OCI-LY3 (cell line): ENCODE measurements around the gene DR1.

ENCODE experiments used
- H2AFZ ChIP-seq: fragments of 200-600, 300-600 bp; shearing (Covaris generic); 2 replicates; pipeline ENCODE4 v1.6.0; 2014; ENCODE audit warnings: antibody characterized with exemption, low read depth, low read length
- H3K27ac ChIP-seq: fragments of 200-600, 300-600 bp; sonication (generic); 2 replicates; pipeline ENCODE4 v1.5.1; 2014; ENCODE audit warnings: mild to moderate bottlenecking, low read length, moderate library complexity, mixed read lengths
- H3K27me3 ChIP-seq: fragments of 200-600, 300-600 bp; sonication (generic); 2 replicates; pipeline ENCODE4 v1.6.1; 2014; ENCODE audit warnings: low read depth, low read length, mixed read lengths
- H3K36me3 ChIP-seq: fragments of 200-600, 300-600 bp; sonication (generic); replicated peaks from 2 replicates; pipeline ENCODE3; 2014; ENCODE audit warnings: low read depth, low read length, mixed read lengths
- H3K4me1 ChIP-seq: fragments of 300-600, 200-600 bp; sonication (generic); 2 replicates; pipeline ENCODE4 v1.6.1; 2014; ENCODE audit warnings: low read length, mixed read lengths
- H3K4me2 ChIP-seq: fragments of 200-600, 300-600 bp; sonication (generic); 2 replicates; pipeline ENCODE4 v1.6.1; 2014; ENCODE audit warnings: low read length, mixed read lengths
- H3K4me3 ChIP-seq: fragments of 300-600, 200-600 bp; sonication (generic); 2 replicates; pipeline ENCODE4 v1.5.1; 2014; ENCODE audit warnings: antibody characterized with exemption, mild to moderate bottlenecking, low read length, moderate library complexity
- H3K79me2 ChIP-seq: fragments of 300-600, 200-600 bp; shearing (Covaris generic); 2 replicates; pipeline ENCODE4 v1.6.1; 2014; ENCODE audit warnings: mild to moderate bottlenecking, low read length, mixed read lengths
- H3K9ac ChIP-seq: fragments of 300-600, 200-600 bp; shearing (Covaris generic); 2 replicates; pipeline ENCODE4 v1.6.0; 2014; ENCODE audit warnings: mild to moderate bottlenecking, low read length, moderate library complexity
- H3K9me3 ChIP-seq: fragments of 200-600, 300-600 bp; shearing (Covaris generic); 2 replicates; pipeline ENCODE4 v1.6.1; 2014; ENCODE audit warnings: low read length, mixed read lengths; ENCODE audit not compliant: insufficient read depth
- H4K20me1 ChIP-seq: fragments of 200-600, 300-600 bp; sonication (generic); 2 replicates; pipeline ENCODE4 v1.6.1; 2016; ENCODE audit warnings: low read length, mixed read lengths; ENCODE audit not compliant: insufficient read depth
- EZH2phosphoT487 ChIP-seq: fragments of 200-600 bp; shearing (Covaris generic); IDR thresholded peaks from 2 replicates; pipeline ENCODE4 v1.6.1; 2018; ENCODE audit warnings: antibody characterized with exemption, mixed run types, low read depth
- TF ChIP-seq, protein P1 (sequence below): fragments of 200-600, 300-600 bp; sonication (generic); IDR thresholded peaks from 2 replicates; pipeline ENCODE4 v1.5.1; 2014; ENCODE audit warnings: antibody characterized with exemption, low read length, low read depth

Gene DR1

DNA sequence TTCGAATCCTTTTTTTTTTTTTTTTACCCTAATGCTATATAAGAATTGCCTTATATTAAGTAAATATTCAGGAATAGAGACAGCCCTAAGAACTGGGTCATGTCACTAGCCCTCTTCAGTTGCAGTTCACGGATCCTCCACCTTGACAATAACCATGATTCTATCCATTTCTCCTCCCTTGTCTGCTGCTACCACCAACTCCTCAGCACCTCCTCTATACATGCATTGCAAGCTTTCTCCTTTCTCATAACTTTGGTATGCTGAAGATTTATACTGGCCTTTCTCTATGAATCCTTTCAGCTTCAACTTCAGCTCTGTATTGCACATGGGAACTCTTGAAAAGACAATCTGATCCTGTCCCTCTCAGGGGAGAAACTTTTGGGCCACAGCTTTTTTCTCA is 14.3 kb upstream of the DR1 start:
- H3K9me3 ChIP-seq: no peaks in the 10 kb centered on the region
- H3K79me2 ChIP-seq: no peaks in the 10 kb centered on the region
- no peak overlapping the region for H3K27ac ChIP-seq
- no peaks in the 10 kb centered on the region for H4K20me1 ChIP-seq
- TF ChIP-seq EZH2phosphoT487: no peak
- TF ChIP-seq, protein P1, sequence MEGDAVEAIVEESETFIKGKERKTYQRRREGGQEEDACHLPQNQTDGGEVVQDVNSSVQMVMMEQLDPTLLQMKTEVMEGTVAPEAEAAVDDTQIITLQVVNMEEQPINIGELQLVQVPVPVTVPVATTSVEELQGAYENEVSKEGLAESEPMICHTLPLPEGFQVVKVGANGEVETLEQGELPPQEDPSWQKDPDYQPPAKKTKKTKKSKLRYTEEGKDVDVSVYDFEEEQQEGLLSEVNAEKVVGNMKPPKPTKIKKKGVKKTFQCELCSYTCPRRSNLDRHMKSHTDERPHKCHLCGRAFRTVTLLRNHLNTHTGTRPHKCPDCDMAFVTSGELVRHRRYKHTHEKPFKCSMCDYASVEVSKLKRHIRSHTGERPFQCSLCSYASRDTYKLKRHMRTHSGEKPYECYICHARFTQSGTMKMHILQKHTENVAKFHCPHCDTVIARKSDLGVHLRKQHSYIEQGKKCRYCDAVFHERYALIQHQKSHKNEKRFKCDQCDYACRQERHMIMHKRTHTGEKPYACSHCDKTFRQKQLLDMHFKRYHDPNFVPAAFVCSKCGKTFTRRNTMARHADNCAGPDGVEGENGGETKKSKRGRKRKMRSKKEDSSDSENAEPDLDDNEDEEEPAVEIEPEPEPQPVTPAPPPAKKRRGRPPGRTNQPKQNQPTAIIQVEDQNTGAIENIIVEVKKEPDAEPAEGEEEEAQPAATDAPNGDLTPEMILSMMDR: no peak
- H3K4me3 ChIP-seq: no peak overlapping the region
- H3K4me1 ChIP-seq: peaks cover 23% of the 10 kb centered on the region
- no peak overlapping the region for H2AFZ ChIP-seq
- no peak overlapping the region for H3K4me2 ChIP-seq
- no peaks in the 10 kb centered on the region for H3K27me3 ChIP-seq
- H3K36me3 ChIP-seq: no peaks in the 10 kb centered on the region
- no peak overlapping the region for H3K9ac ChIP-seq

DNA sequence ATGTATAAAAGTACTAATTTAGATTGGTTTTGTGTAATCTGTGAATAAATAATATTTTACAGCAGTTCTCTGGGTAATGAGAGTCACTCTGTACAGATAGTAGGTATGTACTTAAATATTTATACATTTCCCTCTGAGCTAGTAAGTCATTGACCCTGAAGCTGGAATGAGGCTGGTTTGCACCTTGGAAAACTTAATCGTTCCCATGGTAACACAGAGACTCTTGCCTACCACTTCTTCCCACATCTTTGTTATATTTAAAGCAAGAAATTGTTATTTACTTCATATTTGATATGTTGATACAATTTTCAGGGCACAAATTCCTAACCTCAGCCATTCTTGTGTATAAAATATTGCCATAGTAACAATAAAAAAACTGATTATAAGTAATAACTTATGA is 13.3 kb upstream of the DR1 start:
- Histone ChIP-seq H3K4me3 (no peak overlapping the region), H3K27ac (no peak overlapping the region)
- TF ChIP-seq, protein P1: no peak
- no peak for TF ChIP-seq EZH2phosphoT487

DNA sequence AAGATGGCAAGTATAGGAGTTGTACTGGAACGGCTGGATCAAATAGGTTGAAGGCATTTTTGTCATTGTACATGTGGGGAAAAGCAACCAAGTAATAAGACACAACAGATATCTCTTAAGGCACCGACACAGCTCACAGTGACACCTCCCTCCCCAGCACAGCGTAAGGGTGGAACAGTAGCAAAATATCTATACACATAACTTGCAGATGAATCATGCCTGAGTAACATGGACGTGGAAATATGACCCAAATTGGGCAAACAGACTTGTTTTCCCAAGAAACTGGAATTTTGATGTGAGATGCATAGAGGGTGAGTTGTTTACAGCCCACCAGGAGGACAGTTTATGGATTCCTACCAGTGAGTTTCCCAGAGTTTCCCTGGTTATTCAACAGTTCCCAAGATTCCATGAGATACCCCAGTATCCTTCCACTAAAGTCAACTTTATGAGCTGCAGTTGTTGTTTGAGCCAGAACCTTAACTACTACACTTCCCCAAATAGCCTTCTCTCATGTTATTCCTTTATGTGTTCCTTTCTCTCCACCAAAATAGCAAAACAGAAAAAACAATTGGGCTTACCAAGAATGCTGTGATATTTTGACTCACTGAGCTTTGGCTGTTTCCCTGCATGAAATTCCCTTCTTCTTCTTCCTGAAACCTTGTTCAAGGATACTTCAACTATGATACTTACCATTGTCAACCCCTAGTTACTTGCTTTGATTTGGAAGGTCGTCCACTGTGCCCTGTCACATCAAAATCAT is 7.1 kb upstream of the DR1 start:
- no peak overlapping the region for H2AFZ ChIP-seq
- TF ChIP-seq EZH2phosphoT487: no peak
- TF ChIP-seq, protein P1: no peak

More for the DNA sequence above, 13.3 kb upstream of the DR1 start:
- no peak overlapping the region for H2AFZ ChIP-seq
- H3K27me3 ChIP-seq: no peaks in the 10 kb centered on the region
- H4K20me1 ChIP-seq: no peaks in the 10 kb centered on the region
- H3K79me2 ChIP-seq: no peaks in the 10 kb centered on the region
- H3K9ac ChIP-seq: no peak overlapping the region
- H3K9me3 ChIP-seq: no peaks in the 10 kb centered on the region
- H3K4me1 ChIP-seq: peaks cover 25% of the 10 kb centered on the region
- no peaks in the 10 kb centered on the region for H3K36me3 ChIP-seq
- H3K4me2 ChIP-seq: no peak overlapping the region

DNA sequence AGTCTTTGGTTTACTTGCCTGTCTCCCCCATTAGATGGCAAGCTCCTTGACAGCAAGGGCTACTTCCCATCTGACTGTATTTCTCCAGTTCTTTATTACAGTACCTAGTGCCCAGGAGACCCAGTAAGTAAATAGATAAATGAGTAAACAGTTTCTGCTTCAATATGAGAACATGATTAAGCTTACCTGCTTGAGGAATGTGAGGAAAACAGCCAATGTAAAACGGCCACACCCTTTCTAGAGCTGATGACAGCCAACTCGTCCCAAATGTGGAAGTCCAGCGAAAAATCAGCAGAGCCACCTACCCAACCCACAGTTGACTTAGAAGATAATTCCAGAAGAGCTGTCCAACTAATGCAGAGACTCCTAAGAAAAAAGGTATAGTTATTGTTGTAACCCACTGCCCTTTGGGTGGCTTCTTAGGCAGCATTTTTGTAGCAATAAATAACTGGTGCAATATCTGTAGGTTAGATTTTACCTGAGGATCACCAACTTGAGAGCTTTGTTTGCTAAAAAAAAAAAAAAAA is 6.5 kb upstream of the DR1 start:
- Histone ChIP-seq H3K79me2 (peaks cover 13% of the 10 kb centered on the region), H3K9ac (no peak overlapping the region), H3K36me3 (peaks cover 10% of the 10 kb centered on the region), H3K4me2 (no peak overlapping the region), H3K4me3 (no peak overlapping the region), H3K27me3 (no peaks in the 10 kb centered on the region), H4K20me1 (no peaks in the 10 kb centered on the region), H3K27ac (no peak overlapping the region), H3K9me3 (no peaks in the 10 kb centered on the region), H3K4me1 (peaks cover 5% of the 10 kb centered on the region; the same call in 1 of the 2 replicates), H2AFZ (no peak overlapping the region)
- TF ChIP-seq EZH2phosphoT487: no peak
- TF ChIP-seq, protein P1: no peak

More for the DNA sequence above, 7.1 kb upstream of the DR1 start:
- peaks cover 10% of the 10 kb centered on the region for H3K36me3 ChIP-seq
- peaks cover 8% of the 10 kb centered on the region; the same call in 1 of the 2 replicates for H3K79me2 ChIP-seq
- no peaks in the 10 kb centered on the region for H3K9me3 ChIP-seq
- H3K27ac ChIP-seq: no peak overlapping the region
- H3K4me1 ChIP-seq: peaks cover 5% of the 10 kb centered on the region; the same call in 1 of the 2 replicates
- H3K27me3 ChIP-seq: no peaks in the 10 kb centered on the region
- H4K20me1 ChIP-seq: no peaks in the 10 kb centered on the region
- no peak overlapping the region for H3K4me3 ChIP-seq
- no peak overlapping the region for H3K9ac ChIP-seq
- no peak overlapping the region for H3K4me2 ChIP-seq
